GM12878 (cell line): Measurements from ENCODE around the gene NGFR.

Experiments
- BMI1 ChIP-seq: fragments of 450-650 bp; IDR thresholded peaks from 2 replicates; pipeline ENCODE4 v1.6.1; 2016; ENCODE audit warnings: mild to moderate bottlenecking, moderate library complexity, borderline replicate concordance
- CREB1 ChIP-seq: IDR thresholded peaks from 2 replicates; pipeline ENCODE4 v1.6.1; 2012; ENCODE audit warnings: low read depth, mild to moderate bottlenecking, inconsistent platforms
- CTCF ChIP-seq, 3 experiments: IDR thresholded peaks in 2 of 3; conservative IDR thresholded peaks in 1 of 3; 2 replicates each; pipeline ENCODE4 v1.5.1; 2011; ENCODE audit warnings: low read depth in 3 of 3, low read length in 3 of 3, mild to moderate bottlenecking in 3 of 3, control low read depth in 2 of 3, moderate library complexity in 2 of 3, inconsistent platforms in 1 of 3, mixed read lengths in 1 of 3; ENCODE audit not compliant: control insufficient read depth in 2 of 3, insufficient read depth in 1 of 3; ENCODE audit errors: extremely low read depth in 1 of 3
- ELK1 ChIP-seq: IDR thresholded peaks from 2 replicates; pipeline ENCODE4 v1.6.1; 2012; ENCODE audit warnings: low read depth, low read length, improper control_type of control experiment
- EZH2 ChIP-seq: IDR thresholded peaks from 2 replicates; pipeline ENCODE4 v1.6.1; 2012; ENCODE audit warnings: low read depth, mild to moderate bottlenecking, control low read depth, inconsistent platforms, low read length, borderline replicate concordance; ENCODE audit not compliant: control insufficient read depth
- JUND ChIP-seq: IDR thresholded peaks from 2 replicates; pipeline ENCODE4 v1.6.1; 2012; ENCODE audit warnings: low read depth, mild to moderate bottlenecking, low read length, improper control_type of control experiment, moderate library complexity
- NBN ChIP-seq: fragments of 450-650 bp; IDR thresholded peaks from 2 replicates; pipeline ENCODE4 v1.6.1; 2016
- POLR2A ChIP-seq: IDR thresholded peaks from 2 replicates; pipeline ENCODE4 v1.6.1; 2011; ENCODE audit warnings: low read depth, mild to moderate bottlenecking, low read length
- SIN3A ChIP-seq: IDR thresholded peaks from 2 replicates; pipeline ENCODE4 v1.6.1; 2012; ENCODE audit warnings: low read depth, low read length, improper control_type of control experiment
- TAF1 ChIP-seq: IDR thresholded peaks from 2 replicates; pipeline ENCODE4 v1.6.1; 2011; ENCODE audit warnings: mild to moderate bottlenecking, low read depth, low read length, borderline replicate concordance
- TARDBP ChIP-seq: IDR thresholded peaks from 2 replicates; pipeline ENCODE4 v1.6.1; 2016; ENCODE audit warnings: borderline replicate concordance
- USF2 ChIP-seq: IDR thresholded peaks from 2 replicates; pipeline ENCODE4 v1.6.1; 2011; ENCODE audit warnings: low read depth, low read length, improper control_type of control experiment, borderline replicate concordance

- TF ChIP-seq POLR2A (no peak), JUND (no peak), CREB1 (no peak), BMI1 (no peak), TAF1 (no peak), TARDBP (no peak), ELK1 (no peak), EZH2 (no peak), CTCF (IDR thresholded peaks at IDR 0.05 in 2 of 3, conservative IDR thresholded peaks at IDR 0.05 in 1 of 3; ENCODE audit: control insufficient read depth in 2 of 3, extremely low read depth in 1 of 3, insufficient read depth in 1 of 3, low read depth in 3 of 3, low read length in 3 of 3) (no peak), NBN (no peak), USF2 (no peak), SIN3A (no peak)
Observed at GRCh38 chr17:49455272-49455861, 39.7 kb upstream of the NGFR start.
